Measurements from ENCODE around the gene BCAP29. TPM values are rescaled to one million over a fixed set of nuclear protein-coding genes. Genes with fewer than 3 reads are reported as not detected.

Gene BCAP29
- total and polyA plus RNA-seq, 9 of the 15 experiments (the other 6 are each of a cell fraction or from before 2014, with no cell fraction given): 63.4 to 137 (median 79.7) TPM

GRCh38 chr7:107563775-107564552, 16.1 kb upstream of the BCAP29 start, which contains the start of the genes COG5 and DUS4L (continued):
- TF ChIP-seq CREB5 (CRISPR knock-in tag; IDR thresholded peaks at IDR 0.05) (no peak), CREBBP (IDR thresholded peaks at IDR 0.05; ENCODE audit: low read depth, low read length) (no peak), ATF7 (IDR thresholded peaks at IDR 0.05) (peak; percentile 98), THAP12 (CRISPR knock-in tag; IDR thresholded peaks at IDR 0.05) (peak; percentile 48; the same call in 1 of the 2 replicates), ZNF124 (CRISPR knock-in tag; IDR thresholded peaks at IDR 0.05) (no peak), TAF15 (IDR thresholded peaks at IDR 0.05; ENCODE audit: low read depth, low read length) (no peak), ZNF780A (CRISPR knock-in tag; IDR thresholded peaks at IDR 0.05) (no peak), RNF2 (IDR thresholded peaks at IDR 0.05) (0 out of 2 replicates have a peak, but pooled peaks have one; percentile 36), TCF3 (CRISPR knock-in tag; IDR thresholded peaks at IDR 0.05) (peak; percentile 38; the same call in 1 of the 2 replicates), GABPB1 (CRISPR knock-in tag; IDR thresholded peaks at IDR 0.05) (no peak; the same call in 1 of the 2 replicates), CBX1 (IDR thresholded peaks at IDR 0.05; ENCODE audit: low read depth) (peak; percentile 60), MED1 (CRISPR knock-in tag; IDR thresholded peaks at IDR 0.05; ENCODE audit: borderline replicate concordance) (no peak), TARDBP (IDR thresholded peaks at IDR 0.05) (0 out of 2 replicates have a peak, but pooled peaks have one; percentile 32), CHCHD3 (CRISPR knock-in tag; IDR thresholded peaks at IDR 0.05) (no peak), ZNF586 (CRISPR knock-in tag; conservative IDR thresholded peaks at IDR 0.05) (no peak), ZNF584 (CRISPR knock-in tag; IDR thresholded peaks at IDR 0.05; ENCODE audit: low read depth) (no peak), TRIM28 (IDR thresholded peaks at IDR 0.05) (no peak), SP1 (CRISPR knock-in tag; IDR thresholded peaks at IDR 0.05) (peak; percentile 100)
- TF ChIP-seq, protein P1, sequence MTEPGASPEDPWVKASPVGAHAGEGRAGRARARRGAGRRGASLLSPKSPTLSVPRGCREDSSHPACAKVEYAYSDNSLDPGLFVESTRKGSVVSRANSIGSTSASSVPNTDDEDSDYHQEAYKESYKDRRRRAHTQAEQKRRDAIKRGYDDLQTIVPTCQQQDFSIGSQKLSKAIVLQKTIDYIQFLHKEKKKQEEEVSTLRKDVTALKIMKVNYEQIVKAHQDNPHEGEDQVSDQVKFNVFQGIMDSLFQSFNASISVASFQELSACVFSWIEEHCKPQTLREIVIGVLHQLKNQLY (CRISPR knock-in tag; conservative IDR thresholded peaks at IDR 0.05): no peak; a peak in 1 of 4 replicates
- TF ChIP-seq, protein P2, sequence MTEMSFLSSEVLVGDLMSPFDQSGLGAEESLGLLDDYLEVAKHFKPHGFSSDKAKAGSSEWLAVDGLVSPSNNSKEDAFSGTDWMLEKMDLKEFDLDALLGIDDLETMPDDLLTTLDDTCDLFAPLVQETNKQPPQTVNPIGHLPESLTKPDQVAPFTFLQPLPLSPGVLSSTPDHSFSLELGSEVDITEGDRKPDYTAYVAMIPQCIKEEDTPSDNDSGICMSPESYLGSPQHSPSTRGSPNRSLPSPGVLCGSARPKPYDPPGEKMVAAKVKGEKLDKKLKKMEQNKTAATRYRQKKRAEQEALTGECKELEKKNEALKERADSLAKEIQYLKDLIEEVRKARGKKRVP (CRISPR knock-in tag; IDR thresholded peaks at IDR 0.05): no peak
- TF ChIP-seq, protein P3, sequence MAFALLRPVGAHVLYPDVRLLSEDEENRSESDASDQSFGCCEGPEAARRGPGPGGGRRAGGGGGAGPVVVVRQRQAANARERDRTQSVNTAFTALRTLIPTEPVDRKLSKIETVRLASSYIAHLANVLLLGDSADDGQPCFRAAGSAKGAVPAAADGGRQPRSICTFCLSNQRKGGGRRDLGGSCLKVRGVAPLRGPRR (CRISPR knock-in tag; IDR thresholded peaks at IDR 0.05): no peak
- TF ChIP-seq, protein P4, sequence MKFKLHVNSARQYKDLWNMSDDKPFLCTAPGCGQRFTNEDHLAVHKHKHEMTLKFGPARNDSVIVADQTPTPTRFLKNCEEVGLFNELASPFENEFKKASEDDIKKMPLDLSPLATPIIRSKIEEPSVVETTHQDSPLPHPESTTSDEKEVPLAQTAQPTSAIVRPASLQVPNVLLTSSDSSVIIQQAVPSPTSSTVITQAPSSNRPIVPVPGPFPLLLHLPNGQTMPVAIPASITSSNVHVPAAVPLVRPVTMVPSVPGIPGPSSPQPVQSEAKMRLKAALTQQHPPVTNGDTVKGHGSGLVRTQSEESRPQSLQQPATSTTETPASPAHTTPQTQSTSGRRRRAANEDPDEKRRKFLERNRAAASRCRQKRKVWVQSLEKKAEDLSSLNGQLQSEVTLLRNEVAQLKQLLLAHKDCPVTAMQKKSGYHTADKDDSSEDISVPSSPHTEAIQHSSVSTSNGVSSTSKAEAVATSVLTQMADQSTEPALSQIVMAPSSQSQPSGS (CRISPR knock-in tag; IDR thresholded peaks at IDR 0.05): 0 out of 2 replicates have a peak, but pooled peaks have one; percentile 38
